ENCODE measurements around the gene RSAD1. TPM values are rescaled to one million over a fixed set of nuclear protein-coding genes. Genes with fewer than 3 reads are reported as not detected.

The RSAD1 gene
- total RNA-seq, 1 experiment from 2014 or later, result 93.9 TPM

- H3K4me1 Mint-ChIP-seq (ENCODE audit: low read depth, unreplicated experiment), result no peaks in the 10 kb centered on the region
- no peak overlapping the region for H3K4me3 Mint-ChIP-seq (ENCODE audit: unreplicated experiment)
Observed at GRCh38 chr17:50467855-50468303, 10.8 kb upstream of the RSAD1 start.

GRCh38 chr17:50468304-50469207, 10.1 kb upstream of the RSAD1 start, which contains the start of gene CHAD:
Gene CHAD (minus strand): TSS chr17:50468880. CDS start chr17:50468813, 67 bp downstream.
- H3K27me3 Mint-ChIP-seq (ENCODE audit: insufficient read depth, unreplicated experiment), result no peaks in the 10 kb centered on the region
- Histone ChIP-seq H3K9me3 (no peaks in the 10 kb centered on the region), H3K4me1 (no peaks in the 10 kb centered on the region), H3K27me3 (replicated peaks; ENCODE audit: control insufficient read depth, insufficient read depth, low read length) (no peaks in the 10 kb centered on the region), H3K4me3 (ENCODE audit: low read depth, low read length) (no peak within 1 kb of the TSS), H3K36me3 (ENCODE audit: control insufficient read depth, insufficient read depth, low read length) (no peaks in the 10 kb centered on the region)
- TF ChIP-seq CTCF (IDR thresholded peaks at IDR 0.05; ENCODE audit: insufficient read depth in 1 of 2, low read depth in 1 of 2, low read length in 1 of 2, severe bottlenecking in 1 of 2, unreplicated experiment in 1 of 2), result no peak
- intact Hi-C loops (cut with micrococcal nuclease; ENCODE audit: unreplicated experiment), result no loop called here
- ChIA-PET POLR2A (interaction anchor here (0.6 kb wide), 3 partner anchors 10 to 105 kb away, joined by 3 to 5 read pairs (median 3); no protein-coding TSS in a partner anchor), CTCF (interaction anchor here (0.6 to 1.3 kb wide), 4 partner anchors 11 to 1542 kb away, joined by 3 to 5 read pairs (median 4); partner anchors contain the start of gene LRRC59)
- H3K27ac Mint-ChIP-seq (ENCODE audit: unreplicated experiment), result no peak within 1 kb of the TSS
- peak in 1 of 2 experiments; percentile 55 for DNase-seq
- H3K36me3 Mint-ChIP-seq (ENCODE audit: insufficient read depth, unreplicated experiment), result peaks cover 19% of the 10 kb centered on the region
- no TSS peak for BruUV-seq (replicated peaks)
- no peaks in the 10 kb centered on the region for H3K4me1 Mint-ChIP-seq (ENCODE audit: low read depth, unreplicated experiment)
- H3K9me3 Mint-ChIP-seq (ENCODE audit: unreplicated experiment), result no peaks in the 10 kb centered on the region
- no peak within 1 kb of the TSS for H3K4me3 Mint-ChIP-seq (ENCODE audit: unreplicated experiment)

More at GRCh38 chr17:50467855-50468303, 10.8 kb upstream of the RSAD1 start:
- H3K36me3 Mint-ChIP-seq (ENCODE audit: insufficient read depth, unreplicated experiment), result peaks cover 19% of the 10 kb centered on the region
- no peak overlapping the region for H3K27ac Mint-ChIP-seq (ENCODE audit: unreplicated experiment)
- Histone ChIP-seq H3K4me3 (ENCODE audit: low read depth, low read length) (no peak overlapping the region), H3K9me3 (no peaks in the 10 kb centered on the region), H3K27me3 (replicated peaks; ENCODE audit: control insufficient read depth, insufficient read depth, low read length) (no peaks in the 10 kb centered on the region), H3K4me1 (no peaks in the 10 kb centered on the region), H3K36me3 (ENCODE audit: control insufficient read depth, insufficient read depth, low read length) (no peaks in the 10 kb centered on the region; the same call in 1 of the 2 replicates)
- POLR2A ChIA-PET, result interaction anchor here (0.6 kb wide), 2 partner anchors 10 to 104 kb away, joined by 3 read pairs; no protein-coding TSS in a partner anchor
- no peaks in the 10 kb centered on the region for H3K9me3 Mint-ChIP-seq (ENCODE audit: unreplicated experiment)
- no TSS peak for BruUV-seq (replicated peaks)
- no peak for TF ChIP-seq CTCF (IDR thresholded peaks at IDR 0.05; ENCODE audit: insufficient read depth in 1 of 2, low read depth in 1 of 2, low read length in 1 of 2, severe bottlenecking in 1 of 2, unreplicated experiment in 1 of 2)
- CTCF ChIA-PET, result interaction anchor here (0.6 to 1.3 kb wide), 3 partner anchors 12 to 316 kb away, joined by 3 to 4 read pairs (median 3); partner anchors contain the start of gene LRRC59
- intact Hi-C loops (cut with micrococcal nuclease; ENCODE audit: unreplicated experiment), result no loop called here
- no peak for DNase-seq
- no peaks in the 10 kb centered on the region for H3K27me3 Mint-ChIP-seq (ENCODE audit: insufficient read depth, unreplicated experiment)

GRCh38 chr17:50469208-50469605, 9.5 kb upstream of the RSAD1 start:
- BruUV-seq (replicated peaks), result no TSS peak
- no peaks in the 10 kb centered on the region for H3K4me1 Mint-ChIP-seq (ENCODE audit: low read depth, unreplicated experiment)
- no peaks in the 10 kb centered on the region for H3K9me3 Mint-ChIP-seq (ENCODE audit: unreplicated experiment)
- H3K36me3 Mint-ChIP-seq (ENCODE audit: insufficient read depth, unreplicated experiment), result peaks cover 19% of the 10 kb centered on the region
- H3K27ac Mint-ChIP-seq (ENCODE audit: unreplicated experiment), result no peak overlapping the region
- H3K27me3 ChIP-seq (replicated peaks; ENCODE audit: control insufficient read depth, insufficient read depth, low read length), result no peaks in the 10 kb centered on the region
- H3K4me3 ChIP-seq (ENCODE audit: low read depth, low read length), result no peak overlapping the region
- H3K4me1 ChIP-seq, result no peaks in the 10 kb centered on the region
- intact Hi-C loops (cut with micrococcal nuclease; ENCODE audit: unreplicated experiment), result no loop called here
- ChIA-PET CTCF (interaction anchor here (0.6 kb wide), 1 partner anchor 1543 kb away, joined by 5 read pairs; no protein-coding TSS in a partner anchor), POLR2A (no interaction called here)
- no peaks in the 10 kb centered on the region for H3K27me3 Mint-ChIP-seq (ENCODE audit: insufficient read depth, unreplicated experiment)
- no peak for TF ChIP-seq CTCF (IDR thresholded peaks at IDR 0.05; ENCODE audit: insufficient read depth in 1 of 2, low read depth in 1 of 2, low read length in 1 of 2, severe bottlenecking in 1 of 2, unreplicated experiment in 1 of 2)
- no peak for DNase-seq
- H3K36me3 ChIP-seq (ENCODE audit: control insufficient read depth, insufficient read depth, low read length), result peaks cover 3% of the 10 kb centered on the region; the same call in 1 of the 2 replicates
- no peaks in the 10 kb centered on the region for H3K9me3 ChIP-seq
- no peak overlapping the region for H3K4me3 Mint-ChIP-seq (ENCODE audit: unreplicated experiment)

All from Caco-2 (cell line).